ENCODE data around the gene MAML3.

MAML3 gene

DNA sequence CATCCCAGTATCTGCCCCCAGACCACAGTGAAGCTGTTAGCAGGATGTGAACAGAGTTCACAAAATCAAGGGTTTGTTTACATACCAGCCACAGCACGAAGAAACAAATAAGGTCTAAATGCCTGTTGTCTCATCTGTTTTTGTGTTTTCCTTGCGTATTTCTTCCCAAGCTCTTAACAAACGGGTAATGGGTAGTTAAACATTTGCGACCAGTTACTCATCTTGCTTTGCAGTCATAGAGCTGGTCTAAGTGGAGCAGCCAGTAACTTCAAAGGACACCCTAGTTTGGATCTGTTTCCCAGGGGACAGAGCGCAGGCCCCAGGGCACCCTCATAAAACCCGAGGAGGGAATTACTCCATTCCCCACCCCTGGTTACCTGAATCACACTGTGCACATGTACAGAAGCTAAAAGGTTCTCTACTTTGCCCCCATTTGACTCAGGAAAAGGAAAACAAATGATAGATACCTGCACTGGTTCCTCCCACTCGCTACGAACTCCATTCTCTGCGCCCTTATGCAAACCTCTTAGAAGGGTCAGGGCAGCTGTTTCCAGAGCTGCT, 68.8 kb downstream of the MAML3 start:
- no peak overlapping the region for H3K4me3 ChIP-seq (ENCODE audit: low read depth, low read length)
- H3K4me1 ChIP-seq: peaks cover 7% of the 10 kb centered on the region
- H3K27ac ChIP-seq: no peak overlapping the region

DNA sequence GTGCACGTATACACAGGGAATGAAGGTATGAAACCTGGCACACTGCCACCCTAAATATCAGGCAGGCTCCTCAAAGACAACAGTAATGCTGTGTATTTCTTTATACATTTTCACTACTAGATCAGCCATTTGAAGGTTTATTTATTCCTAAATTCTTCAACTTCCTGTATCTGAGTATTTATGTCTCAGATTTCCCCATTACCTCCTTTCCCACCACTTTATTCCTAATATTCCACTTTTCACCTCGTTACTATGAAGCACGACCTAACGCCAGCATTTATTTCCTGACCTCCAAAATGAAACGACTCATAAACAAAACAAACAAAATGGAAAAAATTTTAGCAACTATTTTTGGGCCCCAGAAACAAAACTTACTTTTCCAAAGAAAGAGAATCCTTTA, 69.6 kb downstream of the MAML3 start:
- no peaks in the 10 kb centered on the region for H3K27me3 ChIP-seq (ENCODE audit: control insufficient read depth, insufficient read depth, low read length)
- H3K27ac ChIP-seq: no peak overlapping the region
- H3K4me2 ChIP-seq (ENCODE audit: low read length): no peak overlapping the region
- no peaks in the 10 kb centered on the region for H3K9me3 ChIP-seq (ENCODE audit: control insufficient read depth, low read length)
- no peak overlapping the region for H2AFZ ChIP-seq
- H3K4me1 ChIP-seq: peaks cover 7% of the 10 kb centered on the region
- no peaks in the 10 kb centered on the region for H3K79me2 ChIP-seq
- no peaks in the 10 kb centered on the region for H3K36me3 ChIP-seq (ENCODE audit: control insufficient read depth, insufficient read depth, low read length)
- no peak overlapping the region for H3K4me3 ChIP-seq (ENCODE audit: low read depth, low read length)
- no peak overlapping the region for H3K9ac ChIP-seq
- TF ChIP-seq, protein P1, sequence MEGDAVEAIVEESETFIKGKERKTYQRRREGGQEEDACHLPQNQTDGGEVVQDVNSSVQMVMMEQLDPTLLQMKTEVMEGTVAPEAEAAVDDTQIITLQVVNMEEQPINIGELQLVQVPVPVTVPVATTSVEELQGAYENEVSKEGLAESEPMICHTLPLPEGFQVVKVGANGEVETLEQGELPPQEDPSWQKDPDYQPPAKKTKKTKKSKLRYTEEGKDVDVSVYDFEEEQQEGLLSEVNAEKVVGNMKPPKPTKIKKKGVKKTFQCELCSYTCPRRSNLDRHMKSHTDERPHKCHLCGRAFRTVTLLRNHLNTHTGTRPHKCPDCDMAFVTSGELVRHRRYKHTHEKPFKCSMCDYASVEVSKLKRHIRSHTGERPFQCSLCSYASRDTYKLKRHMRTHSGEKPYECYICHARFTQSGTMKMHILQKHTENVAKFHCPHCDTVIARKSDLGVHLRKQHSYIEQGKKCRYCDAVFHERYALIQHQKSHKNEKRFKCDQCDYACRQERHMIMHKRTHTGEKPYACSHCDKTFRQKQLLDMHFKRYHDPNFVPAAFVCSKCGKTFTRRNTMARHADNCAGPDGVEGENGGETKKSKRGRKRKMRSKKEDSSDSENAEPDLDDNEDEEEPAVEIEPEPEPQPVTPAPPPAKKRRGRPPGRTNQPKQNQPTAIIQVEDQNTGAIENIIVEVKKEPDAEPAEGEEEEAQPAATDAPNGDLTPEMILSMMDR (IDR thresholded peaks at IDR 0.05): no peak

More for the DNA sequence above, 68.8 kb downstream of the MAML3 start:
- Histone ChIP-seq H3K9me3 (ENCODE audit: control insufficient read depth, low read length) (no peaks in the 10 kb centered on the region), H2AFZ (no peak overlapping the region), H3K36me3 (ENCODE audit: control insufficient read depth, insufficient read depth, low read length) (no peaks in the 10 kb centered on the region), H3K9ac (no peak overlapping the region), H3K79me2 (no peaks in the 10 kb centered on the region), H3K4me2 (ENCODE audit: low read length) (no peak overlapping the region), H3K27me3 (ENCODE audit: control insufficient read depth, insufficient read depth, low read length) (no peaks in the 10 kb centered on the region)
- TF ChIP-seq, protein P1 (IDR thresholded peaks at IDR 0.05): no peak

DNA sequence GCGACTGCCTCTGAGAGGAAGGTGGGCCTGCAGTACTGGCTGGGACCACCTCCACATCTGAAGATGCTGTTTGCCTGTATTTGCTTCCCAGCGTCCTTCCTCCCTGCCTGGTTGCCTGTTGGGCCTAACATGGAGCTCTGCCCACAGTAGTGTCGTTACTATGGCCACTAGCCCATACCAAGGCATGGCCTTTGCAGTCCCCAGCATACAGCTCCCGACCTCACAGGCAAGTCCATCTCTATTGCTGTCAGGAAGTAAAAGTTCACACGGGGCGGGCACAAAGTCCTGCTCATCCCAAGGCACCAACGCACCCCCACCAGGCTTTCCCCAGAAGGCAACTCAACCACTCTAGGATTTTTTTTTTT, 71.6 kb downstream of the MAML3 start:
- TF ChIP-seq, protein P1 (IDR thresholded peaks at IDR 0.05): no peak
- H3K27ac ChIP-seq: no peak overlapping the region
- H3K9me3 ChIP-seq (ENCODE audit: control insufficient read depth, low read length): no peaks in the 10 kb centered on the region
- H3K9ac ChIP-seq: no peak overlapping the region
- H3K4me3 ChIP-seq (ENCODE audit: low read depth, low read length): no peak overlapping the region
- H2AFZ ChIP-seq: no peak overlapping the region
- no peaks in the 10 kb centered on the region for H3K79me2 ChIP-seq
- peaks cover 10% of the 10 kb centered on the region for H3K4me1 ChIP-seq
- H3K27me3 ChIP-seq (ENCODE audit: control insufficient read depth, insufficient read depth, low read length): no peaks in the 10 kb centered on the region
- H3K4me2 ChIP-seq (ENCODE audit: low read length): no peak overlapping the region
- no peaks in the 10 kb centered on the region for H3K36me3 ChIP-seq (ENCODE audit: control insufficient read depth, insufficient read depth, low read length)

DNA sequence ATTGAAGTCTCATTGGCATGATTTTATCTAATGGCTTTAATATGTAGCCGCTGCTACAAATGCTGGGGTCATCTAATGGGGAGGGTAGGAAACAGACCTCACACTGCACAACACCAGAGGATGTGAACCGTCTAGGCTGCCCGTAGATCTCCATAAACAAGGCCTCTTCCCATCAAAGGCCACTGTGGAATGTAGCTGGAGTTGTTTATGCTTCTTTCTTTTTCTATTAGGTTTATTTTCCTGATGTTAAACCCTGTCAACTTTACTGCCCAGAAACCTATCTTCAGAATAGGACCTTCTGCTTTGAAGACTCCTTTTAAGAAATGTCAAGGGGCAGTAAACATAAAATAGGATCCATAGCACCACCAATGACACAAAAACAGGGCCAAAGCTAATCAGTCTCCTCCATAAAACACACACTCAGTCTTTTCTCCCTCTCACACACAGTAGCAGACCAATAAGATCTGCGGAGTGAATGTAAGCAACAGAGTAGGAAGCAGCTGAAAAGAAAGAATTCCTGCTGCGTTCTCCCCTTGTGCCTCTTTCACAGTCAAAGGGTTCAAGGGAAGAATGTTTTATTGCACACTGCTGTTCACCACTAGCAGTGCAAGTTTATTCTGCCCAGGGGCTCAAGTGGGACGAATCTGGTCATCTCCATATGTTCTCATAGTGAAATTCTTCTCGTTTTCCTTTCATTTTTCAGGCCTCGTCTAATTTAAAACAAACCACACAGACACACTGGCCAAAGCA, 72.2 kb downstream of the MAML3 start:
- peaks cover 10% of the 10 kb centered on the region for H3K4me1 ChIP-seq
- H3K9ac ChIP-seq: no peak overlapping the region
- no peak overlapping the region for H3K4me2 ChIP-seq (ENCODE audit: low read length)
- TF ChIP-seq, protein P1 (IDR thresholded peaks at IDR 0.05): no peak
- H3K9me3 ChIP-seq (ENCODE audit: control insufficient read depth, low read length): no peaks in the 10 kb centered on the region
- H2AFZ ChIP-seq: no peak overlapping the region
- no peaks in the 10 kb centered on the region for H3K79me2 ChIP-seq
- H3K4me3 ChIP-seq (ENCODE audit: low read depth, low read length): no peak overlapping the region
- no peaks in the 10 kb centered on the region for H3K27me3 ChIP-seq (ENCODE audit: control insufficient read depth, insufficient read depth, low read length)
- no peaks in the 10 kb centered on the region for H3K36me3 ChIP-seq (ENCODE audit: control insufficient read depth, insufficient read depth, low read length)
- H3K27ac ChIP-seq: no peak overlapping the region

DNA sequence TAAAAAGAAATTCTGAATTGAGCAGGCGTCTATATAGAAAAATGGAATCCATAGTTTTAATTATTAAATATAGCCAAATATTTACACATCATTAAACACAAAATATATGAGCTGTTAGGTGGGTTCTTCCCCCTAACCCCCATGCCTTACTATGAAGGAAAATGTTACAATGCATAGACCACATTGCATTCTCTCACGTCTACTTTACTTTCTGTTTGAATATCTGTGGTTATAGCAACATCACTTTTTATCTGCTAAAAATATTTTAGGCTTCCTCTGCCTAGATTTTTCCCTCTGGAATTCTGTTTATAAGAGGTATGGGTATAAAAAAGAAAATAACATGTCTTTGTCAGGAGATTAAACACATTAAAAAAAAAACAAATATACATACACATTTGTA, 73.1 kb downstream of the MAML3 start:
- H3K79me2 ChIP-seq: no peaks in the 10 kb centered on the region
- no peaks in the 10 kb centered on the region for H3K36me3 ChIP-seq (ENCODE audit: control insufficient read depth, insufficient read depth, low read length)
- no peaks in the 10 kb centered on the region for H3K9me3 ChIP-seq (ENCODE audit: control insufficient read depth, low read length)
- TF ChIP-seq, protein P1 (IDR thresholded peaks at IDR 0.05): no peak
- H3K9ac ChIP-seq: no peak overlapping the region
- H3K27me3 ChIP-seq (ENCODE audit: control insufficient read depth, insufficient read depth, low read length): no peaks in the 10 kb centered on the region
- H3K27ac ChIP-seq: no peak overlapping the region
- no peak overlapping the region for H2AFZ ChIP-seq
- H3K4me2 ChIP-seq (ENCODE audit: low read length): no peak overlapping the region
- H3K4me3 ChIP-seq (ENCODE audit: low read depth, low read length): no peak overlapping the region
- H3K4me1 ChIP-seq: peaks cover 10% of the 10 kb centered on the region
